Left renal pelvis (tissue), 4 donors: ENCODE measurements around the gene SPPL2C. TPM values are rescaled to one million over a fixed set of nuclear protein-coding genes. Genes with fewer than 3 reads are reported as not detected.

Experiments used
- DNase-seq, 4 donors: peaks; one replicate each; pipeline ENCODE4 v3.0.0-alpha.2; 2013; ENCODE audit warnings: low read depth in 4 of 4, low spot score in 3 of 4
- polyA plus RNA-seq, 4 donors: library from polyadenylated mRNA; unstranded; fragments of 120-200 nt; gene quantifications; one replicate each; pipeline ENCODE4 v1.2.1, GENCODE V29; 2013; ENCODE audit not compliant: insufficient read length in 4 of 4

Gene SPPL2C
- polyA plus RNA-seq, 4 donors, result not detected

- DNase-seq, result no peak
Observed at GRCh38 chr17:45828582-45829133, 16.0 kb upstream of the SPPL2C start.

DNA sequence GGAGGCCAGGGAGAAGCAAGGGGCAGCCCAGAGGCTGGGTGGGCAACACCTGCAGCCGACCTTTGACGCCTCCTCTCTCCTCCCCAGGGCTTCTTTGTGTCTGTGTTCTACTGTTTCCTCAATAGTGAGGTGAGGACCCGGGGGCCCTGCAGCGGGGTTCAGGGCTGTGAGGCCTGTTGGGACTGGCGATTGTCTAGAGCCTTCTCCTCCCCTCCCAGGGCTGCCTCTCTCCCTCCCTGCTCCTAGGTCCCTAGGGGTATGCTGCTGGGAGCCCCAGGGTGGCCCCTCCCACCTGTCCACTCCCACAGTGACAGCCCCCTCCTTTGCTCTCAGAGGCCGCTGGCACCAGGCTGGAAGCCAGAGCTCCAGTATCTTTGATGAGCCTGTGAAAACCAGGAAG, 10.8 kb upstream of the SPPL2C start:
- no peak for DNase-seq

DNA sequence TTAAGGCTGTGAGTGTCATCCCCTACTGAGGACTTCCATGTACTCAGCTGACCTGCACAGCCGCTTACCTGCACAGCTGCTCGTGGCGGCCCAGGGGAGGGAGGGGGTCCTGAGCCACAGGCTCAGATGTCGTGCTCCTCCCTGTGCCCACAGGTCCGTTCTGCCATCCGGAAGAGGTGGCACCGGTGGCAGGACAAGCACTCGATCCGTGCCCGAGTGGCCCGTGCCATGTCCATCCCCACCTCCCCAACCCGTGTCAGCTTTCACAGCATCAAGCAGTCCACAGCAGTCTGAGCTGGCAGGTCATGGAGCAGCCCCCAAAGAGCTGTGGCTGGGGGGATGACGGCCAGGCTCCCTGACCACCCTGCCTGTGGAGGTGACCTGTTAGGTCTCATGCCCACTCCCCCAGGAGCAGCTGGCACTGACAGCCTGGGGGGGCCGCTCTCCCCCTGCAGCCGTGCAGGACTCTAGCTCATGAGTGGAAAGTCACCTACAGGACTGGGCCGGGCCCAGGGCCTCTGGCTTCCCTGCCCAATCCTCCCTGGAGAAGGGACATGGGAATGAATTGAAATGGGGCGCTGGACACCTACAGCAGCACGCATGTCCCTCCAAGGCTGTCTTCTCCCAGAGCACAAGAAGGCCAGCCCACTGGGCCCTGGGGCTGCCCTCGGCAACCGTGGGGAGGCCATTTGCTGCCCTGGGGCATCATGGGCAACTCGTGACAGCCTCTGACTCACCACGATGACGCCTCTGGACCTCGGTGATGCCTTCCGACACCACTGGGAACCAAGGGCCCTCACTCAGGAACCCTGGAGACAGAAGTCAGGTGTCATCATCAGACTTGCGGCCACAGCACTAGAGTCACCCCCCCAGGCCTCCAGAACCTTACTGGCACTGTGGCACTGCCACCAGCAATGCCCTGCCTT, 9.9 kb upstream of the SPPL2C start:
- DNase-seq, result no peak

DNA sequence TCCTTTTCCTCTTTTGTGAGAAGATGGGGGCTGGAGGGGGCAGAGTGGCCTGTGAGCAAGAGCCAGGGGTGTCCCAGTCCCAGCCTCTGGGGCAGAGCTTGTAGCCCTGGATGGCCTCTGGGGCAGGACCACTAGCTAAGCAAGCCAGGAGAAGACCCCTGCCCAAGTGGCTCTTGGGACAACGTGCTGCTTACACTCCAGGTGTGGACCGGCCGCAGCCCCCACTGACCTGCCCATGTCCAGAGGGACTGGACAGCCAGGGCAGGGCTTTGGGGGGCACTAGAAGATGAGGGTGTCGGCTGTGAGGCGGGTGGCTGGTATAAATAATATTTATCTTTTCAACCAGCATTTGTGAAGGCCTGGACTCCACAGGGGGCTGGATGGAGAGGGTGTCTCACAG, 9.2 kb upstream of the SPPL2C start:
- DNase-seq, result no peak

DNA sequence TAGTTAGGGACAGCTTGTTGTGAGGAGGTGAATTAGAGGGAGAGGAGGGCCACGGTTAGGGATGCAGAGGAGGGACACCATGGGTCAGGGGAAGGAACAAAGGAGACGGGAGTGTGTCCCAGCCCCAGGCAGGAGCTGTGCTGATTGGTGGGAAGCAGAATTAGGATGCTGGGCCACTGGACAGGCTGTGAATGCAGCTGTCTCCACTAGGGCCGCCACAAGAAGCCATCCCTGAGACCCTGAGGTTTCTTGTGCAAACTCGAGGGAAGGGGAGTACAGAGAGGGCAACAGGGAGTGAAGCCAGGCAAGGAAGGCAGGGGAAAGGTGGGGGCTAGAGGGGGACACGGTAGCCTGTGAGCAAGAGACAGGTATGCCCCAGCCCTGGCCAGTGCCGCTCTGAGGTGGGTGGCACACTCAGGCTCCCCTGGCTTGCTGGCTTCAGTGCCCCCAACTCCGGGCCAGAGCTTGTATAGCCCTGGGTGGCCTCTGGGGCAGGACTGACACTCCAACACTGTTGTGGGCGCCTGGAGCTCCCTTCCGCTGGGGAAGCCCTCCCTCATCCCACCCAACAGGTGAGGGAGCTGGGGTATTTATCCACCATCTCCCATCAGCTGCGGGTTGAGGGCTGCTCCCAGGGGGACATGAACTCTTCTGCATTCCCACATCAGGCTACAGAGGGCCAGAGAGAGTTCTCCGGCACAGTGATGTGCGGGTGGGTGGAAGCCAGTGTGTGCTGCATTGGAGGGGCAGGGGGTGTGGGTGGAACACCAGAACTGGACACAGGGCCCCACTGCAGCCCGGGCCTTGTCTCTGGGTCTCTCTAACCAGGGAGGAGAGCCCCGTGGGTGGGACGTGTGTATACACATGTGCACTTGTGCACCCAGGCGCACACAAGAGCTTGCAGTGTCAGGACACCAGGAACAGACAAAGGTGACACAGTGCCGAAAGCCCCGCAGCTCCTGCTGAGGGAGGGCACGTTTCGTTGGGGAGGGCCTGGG, 8.3 kb upstream of the SPPL2C start:
- DNase-seq, result no peak

DNA sequence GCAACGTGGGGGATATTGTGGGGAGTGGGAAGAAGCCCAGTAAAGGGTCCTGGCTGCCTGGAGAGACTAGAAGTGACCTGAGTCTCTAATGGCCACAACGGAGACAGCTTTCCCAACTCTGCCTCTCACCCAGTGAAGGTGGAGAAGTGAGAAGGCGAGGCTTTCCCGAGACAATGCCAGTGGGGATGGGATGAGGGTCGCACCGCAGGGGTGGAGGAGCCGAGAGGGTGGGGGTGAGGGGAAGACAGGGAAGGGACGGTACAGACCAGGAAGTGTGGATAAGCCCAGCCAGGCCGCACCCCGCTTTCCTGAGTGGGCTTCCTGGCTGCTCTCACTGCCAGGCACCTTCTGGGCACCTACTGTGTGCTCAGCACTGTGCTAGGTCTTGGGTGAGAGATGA, 7.5 kb upstream of the SPPL2C start:
- no peak for DNase-seq

- DNase-seq, result no peak
Observed at GRCh38 chr17:45837603-45838002, 7.1 kb upstream of the SPPL2C start.

DNA sequence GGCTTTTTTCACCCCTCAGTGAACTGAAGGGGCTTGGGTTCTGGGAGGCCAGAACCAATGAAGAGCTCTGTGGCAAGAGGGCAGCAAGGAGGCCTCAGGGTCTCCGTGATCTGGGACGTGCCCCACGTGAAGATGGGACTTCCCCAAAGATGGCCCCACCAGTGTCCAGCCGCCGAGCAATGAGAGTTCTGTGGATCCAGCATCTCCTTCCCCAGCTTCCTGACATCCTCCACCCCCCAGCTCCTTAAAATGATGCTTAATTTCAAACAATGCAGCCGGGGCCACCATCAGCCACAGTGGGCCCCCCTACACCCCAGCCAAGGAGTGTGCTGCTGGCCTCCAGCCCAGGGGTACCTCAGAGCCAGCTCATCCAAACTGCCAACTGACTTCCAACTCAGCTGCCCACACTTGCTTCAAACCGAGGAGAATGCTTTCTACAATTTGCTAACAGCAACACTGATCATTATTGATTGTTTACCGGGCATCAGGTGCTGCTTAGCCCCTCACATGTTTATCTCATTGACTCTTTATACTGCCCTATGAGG, 5.9 kb upstream of the SPPL2C start:
- no peak for DNase-seq

DNA sequence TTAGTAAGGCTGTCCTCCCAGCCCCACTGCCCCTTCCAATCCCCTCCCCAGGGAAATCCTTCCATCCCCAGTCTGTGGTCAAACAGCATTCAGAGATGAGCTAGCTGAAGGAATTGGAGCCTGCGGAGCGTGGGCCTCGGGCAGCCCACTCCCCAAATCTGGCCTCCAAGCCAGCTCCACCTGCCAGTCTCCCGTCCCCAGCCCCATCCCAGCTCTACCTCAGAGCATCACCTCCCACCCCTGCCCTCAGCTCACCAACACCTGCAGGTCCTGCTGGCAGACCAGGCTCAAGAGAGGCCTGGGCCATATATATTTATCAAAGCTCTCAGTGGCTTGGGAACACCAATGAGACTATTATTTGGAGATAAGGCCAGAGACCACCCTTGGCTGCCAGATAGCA, 5.2 kb upstream of the SPPL2C start:
- no peak for DNase-seq

DNA sequence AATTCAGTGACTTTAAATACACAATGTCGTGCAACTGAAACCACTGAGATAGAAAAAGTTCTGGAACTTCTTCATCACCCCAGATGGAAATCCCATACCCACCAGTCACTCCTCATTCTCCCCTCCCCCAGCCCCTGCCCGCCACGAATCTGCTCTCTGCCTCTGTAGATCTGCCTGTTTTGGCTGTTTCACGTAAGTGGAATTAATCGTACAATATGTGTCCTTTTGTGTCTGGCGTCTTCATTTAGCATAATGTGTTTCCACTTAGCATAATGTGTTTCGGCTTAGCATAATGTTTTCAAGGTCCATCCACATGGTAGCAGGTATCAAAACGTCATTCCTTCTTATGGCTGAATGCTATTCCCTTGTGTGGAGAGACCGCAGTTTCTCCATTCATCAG, 3.5 kb upstream of the SPPL2C start:
- DNase-seq, result no peak

GRCh38 chr17:45841883-45842525, 2.7 kb upstream of the SPPL2C start:
- DNase-seq, result no peak

GRCh38 chr17:45843722-45844121, 959 bp upstream of the SPPL2C start:
- no peak for DNase-seq

DNA sequence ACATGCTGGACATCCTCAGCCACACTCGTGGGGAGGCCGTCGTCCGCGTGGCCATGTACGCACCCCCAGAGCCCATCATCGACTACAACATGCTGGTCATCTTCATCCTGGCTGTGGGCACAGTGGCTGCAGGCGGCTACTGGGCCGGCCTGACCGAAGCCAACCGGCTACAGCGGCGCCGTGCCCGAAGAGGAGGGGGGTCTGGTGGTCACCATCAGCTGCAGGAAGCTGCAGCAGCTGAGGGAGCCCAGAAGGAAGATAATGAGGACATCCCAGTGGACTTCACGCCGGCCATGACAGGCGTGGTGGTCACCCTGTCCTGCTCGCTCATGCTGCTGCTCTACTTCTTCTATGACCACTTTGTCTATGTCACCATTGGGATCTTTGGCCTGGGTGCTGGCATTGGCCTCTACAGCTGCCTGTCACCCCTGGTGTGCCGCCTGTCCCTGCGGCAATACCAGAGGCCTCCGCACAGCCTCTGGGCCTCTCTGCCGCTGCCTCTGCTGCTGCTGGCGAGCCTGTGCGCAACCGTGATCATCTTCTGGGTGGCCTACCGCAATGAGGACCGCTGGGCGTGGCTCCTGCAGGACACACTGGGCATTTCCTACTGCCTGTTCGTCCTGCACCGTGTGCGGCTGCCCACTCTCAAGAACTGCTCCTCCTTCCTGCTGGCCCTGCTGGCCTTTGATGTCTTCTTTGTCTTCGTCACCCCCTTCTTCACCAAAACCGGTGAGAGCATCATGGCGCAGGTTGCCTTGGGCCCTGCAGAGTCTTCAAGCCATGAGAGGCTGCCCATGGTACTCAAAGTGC, 900 bp downstream of the SPPL2C start:
- DNase-seq, result no peak

GRCh38 chr17:45846223-45846622, 1.5 kb downstream of the SPPL2C start:
- no peak for DNase-seq

DNA sequence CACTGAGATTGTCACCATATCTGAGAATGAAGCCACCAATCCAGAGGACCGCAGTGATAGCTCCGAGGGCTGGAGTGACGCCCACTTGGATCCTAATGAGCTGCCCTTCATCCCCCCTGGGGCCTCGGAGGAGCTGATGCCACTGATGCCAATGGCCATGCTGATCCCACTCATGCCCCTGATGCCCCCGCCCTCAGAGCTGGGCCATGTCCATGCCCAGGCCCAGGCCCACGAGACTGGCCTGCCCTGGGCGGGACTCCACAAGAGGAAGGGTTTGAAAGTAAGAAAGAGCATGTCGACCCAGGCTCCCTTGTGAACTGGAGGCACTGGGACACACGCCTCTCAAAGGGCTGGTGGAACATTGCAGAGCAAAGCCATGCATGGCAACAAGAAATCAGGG, 2.0 kb downstream of the SPPL2C start:
- DNase-seq, result no peak

GRCh38 chr17:45847101-45847500, 2.4 kb downstream of the SPPL2C start:
- no peak for DNase-seq

GRCh38 chr17:45847747-45848146, 3.1 kb downstream of the SPPL2C start:
- DNase-seq, result no peak

DNA sequence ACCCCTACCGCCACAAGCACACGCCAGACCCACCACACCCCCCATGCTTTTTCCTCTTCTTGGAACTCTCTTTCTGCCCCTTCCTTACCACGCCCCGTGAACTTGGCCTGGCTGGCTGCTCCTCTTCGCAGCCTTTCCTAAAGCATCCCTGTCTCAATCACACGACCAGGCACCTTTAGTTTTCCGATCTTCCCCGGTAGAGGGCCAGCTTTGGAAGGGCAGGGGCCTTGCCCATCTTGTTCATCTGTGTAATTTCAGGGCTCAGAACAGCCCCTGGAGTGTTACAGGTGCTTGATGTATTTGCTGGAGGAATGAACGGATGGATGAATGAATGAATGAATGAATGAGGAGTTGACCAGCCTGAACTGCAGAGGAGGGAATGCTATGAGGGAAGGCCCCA, 3.7 kb downstream of the SPPL2C start:
- no peak for DNase-seq

DNA sequence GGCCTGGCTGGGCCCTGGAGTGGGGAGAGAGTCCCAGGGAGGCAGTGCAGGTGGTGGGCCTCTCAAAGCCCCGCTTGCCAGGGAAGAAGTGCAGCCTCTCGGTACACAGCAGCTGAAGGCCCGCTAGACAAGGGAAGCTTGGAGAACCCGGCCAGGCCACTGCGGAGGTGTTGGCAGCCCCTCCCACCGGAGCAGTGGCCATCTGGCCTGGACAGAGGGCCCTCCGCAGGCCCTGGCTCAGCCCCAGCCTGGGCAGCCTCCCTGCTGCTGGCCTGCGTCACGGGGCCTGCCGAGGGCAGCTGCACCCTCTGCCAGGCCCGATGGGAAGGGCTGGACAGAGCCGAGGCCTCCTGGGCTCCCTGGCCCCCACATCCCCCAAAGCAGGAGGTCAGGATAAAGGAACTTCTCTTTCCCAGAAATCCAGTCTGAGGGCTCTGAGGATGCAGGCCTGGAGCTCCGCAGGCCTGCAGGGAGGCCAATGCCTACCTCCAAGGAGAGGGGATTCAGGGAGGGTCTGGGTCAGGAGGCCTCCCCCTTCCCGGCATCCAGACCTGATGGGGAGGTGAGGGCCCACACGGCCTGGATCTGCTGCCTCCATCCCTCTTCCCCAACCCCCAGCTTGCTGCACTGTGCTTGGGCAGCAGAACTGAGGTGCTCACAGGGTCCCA, 4.3 kb downstream of the SPPL2C start:
- DNase-seq, result no peak
